ENCODE measurements around the gene TBX4.

DNA sequence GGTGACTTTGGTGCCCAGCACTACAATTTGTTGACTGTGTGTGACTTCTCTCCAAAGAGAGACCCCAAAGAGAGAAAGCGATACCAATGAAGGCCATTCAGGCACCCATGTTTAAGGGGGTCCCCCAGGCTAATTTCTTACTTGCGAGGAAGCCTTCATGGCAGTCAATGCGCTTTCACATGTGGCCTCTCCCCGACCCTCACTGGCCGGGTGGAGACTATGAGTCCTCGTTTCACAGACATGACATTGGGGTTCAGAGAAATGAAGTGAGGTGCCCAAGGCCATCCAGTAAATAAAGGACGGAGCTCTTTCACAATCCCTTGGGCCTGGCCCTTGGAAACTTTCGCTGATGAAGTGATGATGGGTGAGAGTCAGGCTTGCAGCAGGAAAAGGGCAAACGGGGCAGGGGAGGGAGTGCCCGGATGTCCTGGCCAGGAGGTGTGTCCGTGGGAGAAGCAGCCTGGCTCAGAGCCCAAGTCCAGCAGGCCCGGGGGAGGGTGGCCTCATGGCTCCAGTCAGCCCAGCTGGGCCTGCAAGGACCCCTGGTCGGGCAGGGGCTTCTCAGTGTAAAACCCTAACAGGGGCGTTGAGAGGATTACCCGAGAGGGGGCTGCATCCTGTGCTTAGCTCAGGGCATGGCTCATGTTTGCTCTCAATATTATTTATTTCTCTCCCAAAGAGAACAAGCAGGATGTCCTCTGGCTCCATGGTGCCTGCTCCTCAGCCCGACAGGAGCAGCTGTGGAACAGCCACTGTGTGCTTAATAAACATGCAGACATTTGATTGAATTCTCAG is 37.9 kb upstream of the TBX4 start:
- TF ChIP-seq THRAP3 (IDR thresholded peaks at IDR 0.05; ENCODE audit: borderline replicate concordance) (no peak), ZSCAN29 (IDR thresholded peaks at IDR 0.05) (no peak), ZFX (CRISPR knock-in tag; IDR thresholded peaks at IDR 0.05) (no peak), ZNF274 (IDR thresholded peaks at IDR 0.05; ENCODE audit: borderline replicate concordance, low read depth, low read length) (peak; percentile 68), HLTF (IDR thresholded peaks at IDR 0.05) (no peak), MYC (IDR thresholded peaks at IDR 0.05; ENCODE audit: low read depth, low read length) (no peak), MYC (CRISPR knock-in tag; IDR thresholded peaks at IDR 0.05; ENCODE audit: borderline replicate concordance, low read depth) (no peak), ZBTB34 (CRISPR knock-in tag; IDR thresholded peaks at IDR 0.05) (no peak)
- TF ChIP-seq, protein P1, sequence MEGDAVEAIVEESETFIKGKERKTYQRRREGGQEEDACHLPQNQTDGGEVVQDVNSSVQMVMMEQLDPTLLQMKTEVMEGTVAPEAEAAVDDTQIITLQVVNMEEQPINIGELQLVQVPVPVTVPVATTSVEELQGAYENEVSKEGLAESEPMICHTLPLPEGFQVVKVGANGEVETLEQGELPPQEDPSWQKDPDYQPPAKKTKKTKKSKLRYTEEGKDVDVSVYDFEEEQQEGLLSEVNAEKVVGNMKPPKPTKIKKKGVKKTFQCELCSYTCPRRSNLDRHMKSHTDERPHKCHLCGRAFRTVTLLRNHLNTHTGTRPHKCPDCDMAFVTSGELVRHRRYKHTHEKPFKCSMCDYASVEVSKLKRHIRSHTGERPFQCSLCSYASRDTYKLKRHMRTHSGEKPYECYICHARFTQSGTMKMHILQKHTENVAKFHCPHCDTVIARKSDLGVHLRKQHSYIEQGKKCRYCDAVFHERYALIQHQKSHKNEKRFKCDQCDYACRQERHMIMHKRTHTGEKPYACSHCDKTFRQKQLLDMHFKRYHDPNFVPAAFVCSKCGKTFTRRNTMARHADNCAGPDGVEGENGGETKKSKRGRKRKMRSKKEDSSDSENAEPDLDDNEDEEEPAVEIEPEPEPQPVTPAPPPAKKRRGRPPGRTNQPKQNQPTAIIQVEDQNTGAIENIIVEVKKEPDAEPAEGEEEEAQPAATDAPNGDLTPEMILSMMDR (IDR thresholded peaks at IDR 0.05 in 2 of 3, conservative IDR thresholded peaks at IDR 0.05 in 1 of 3; ENCODE audit: insufficient read depth in 2 of 3, low read depth in 1 of 3, low read length in 3 of 3) = no peak
- TF ChIP-seq, protein P2, sequence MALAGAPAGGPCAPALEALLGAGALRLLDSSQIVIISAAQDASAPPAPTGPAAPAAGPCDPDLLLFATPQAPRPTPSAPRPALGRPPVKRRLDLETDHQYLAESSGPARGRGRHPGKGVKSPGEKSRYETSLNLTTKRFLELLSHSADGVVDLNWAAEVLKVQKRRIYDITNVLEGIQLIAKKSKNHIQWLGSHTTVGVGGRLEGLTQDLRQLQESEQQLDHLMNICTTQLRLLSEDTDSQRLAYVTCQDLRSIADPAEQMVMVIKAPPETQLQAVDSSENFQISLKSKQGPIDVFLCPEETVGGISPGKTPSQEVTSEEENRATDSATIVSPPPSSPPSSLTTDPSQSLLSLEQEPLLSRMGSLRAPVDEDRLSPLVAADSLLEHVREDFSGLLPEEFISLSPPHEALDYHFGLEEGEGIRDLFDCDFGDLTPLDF (CRISPR knock-in tag; IDR thresholded peaks at IDR 0.05) = no peak

All from K562 (cell line).